Measurements from ENCODE around the gene KRTAP5-1. TPM values are rescaled to one million over a fixed set of nuclear protein-coding genes. Genes with fewer than 3 reads are reported as not detected.
"Not testable (repeated sequence)": the region's sequence is repeated elsewhere in the genome, so short reads cannot be mapped to it uniquely, and the experiment has no call there.

The KRTAP5-1 gene
- total RNA-seq, 1 donor from 2014 or later, result not detected

- peaks cover 12% of the 10 kb centered on the region for H3K4me1 Mint-ChIP-seq
- DNase-seq, result no peak
- no peak overlapping the region for H3K27ac Mint-ChIP-seq
- intact Hi-C loops (cut with micrococcal nuclease), result loop anchor here (10.0 kb wide), 1 partner anchor 732 kb away; the partner anchor contains the start of genes POLR2L and TSPAN4
- H3K27me3 Mint-ChIP-seq, result peaks cover 12% of the 10 kb centered on the region
- no peaks in the 10 kb centered on the region for H3K36me3 Mint-ChIP-seq (ENCODE audit: low read depth)
- no peak for TF ChIP-seq CTCF (IDR thresholded peaks at IDR 0.05)
- ChIA-PET POLR2A (no interaction called here), CTCF (interaction anchor here (1.4 to 4.2 kb wide), 2 partner anchors 18 to 374 kb away, joined by 3 to 48 read pairs; no protein-coding TSS in a partner anchor)
- ATAC-seq (ENCODE audit: low read depth), result no peak
- no peak overlapping the region for H3K4me3 Mint-ChIP-seq
- peaks cover 10% of the 10 kb centered on the region for H3K9me3 Mint-ChIP-seq
Observed at GRCh38 chr11:1576825-1577224, 8.3 kb downstream of the KRTAP5-1 start.

GRCh38 chr11:1575756-1576155, 9.3 kb downstream of the KRTAP5-1 start:
- DNase-seq; H3K4me3 Mint-ChIP-seq; H3K36me3 Mint-ChIP-seq (ENCODE audit: low read depth); ATAC-seq (ENCODE audit: low read depth); H3K27ac Mint-ChIP-seq; POLR2A ChIA-PET: not testable (repeated sequence)
- peaks cover 12% of the 10 kb centered on the region for H3K4me1 Mint-ChIP-seq
- peaks cover 10% of the 10 kb centered on the region for H3K9me3 Mint-ChIP-seq
- intact Hi-C loops (cut with micrococcal nuclease), result loop anchor here (2.0 to 10.0 kb wide), 2 partner anchors 187 to 731 kb away; partner anchors contain the start of genes BRSK2, POLR2L and TSPAN4
- peaks cover 11% of the 10 kb centered on the region for H3K27me3 Mint-ChIP-seq
- CTCF ChIA-PET, result interaction anchor here (3.3 to 4.2 kb wide), 2 partner anchors 30 to 373 kb away, joined by 35 to 48 read pairs; no protein-coding TSS in a partner anchor

GRCh38 chr11:1574933-1575242, 10.2 kb downstream of the KRTAP5-1 start:
- CTCF ChIA-PET, result interaction anchor here (0.6 to 4.2 kb wide), 25 partner anchors 8 to 726 kb away, joined by 3 to 48 read pairs (median 4); partner anchors contain the start of genes CTSD and KRTAP5-1

GRCh38 chr11:1574238-1574932, 10.7 kb downstream of the KRTAP5-1 start:
- TF ChIP-seq CTCF (IDR thresholded peaks at IDR 0.05), result peak; percentile 24

More at GRCh38 chr11:1574933-1575242, 10.2 kb downstream of the KRTAP5-1 start:
- Mint-ChIP-seq H3K27ac (peak overlapping the region; percentile 7), H3K4me1 (peaks cover 12% of the 10 kb centered on the region), H3K36me3 (ENCODE audit: low read depth) (no peaks in the 10 kb centered on the region), H3K4me3 (peak overlapping the region; percentile 15), H3K27me3 (peaks cover 12% of the 10 kb centered on the region), H3K9me3 (peaks cover 10% of the 10 kb centered on the region)
- no peak for DNase-seq
- no peak for TF ChIP-seq CTCF (IDR thresholded peaks at IDR 0.05)
- intact Hi-C loops (cut with micrococcal nuclease), result loop anchor here (1.0 to 10.0 kb wide), 12 partner anchors 29 to 730 kb away; partner anchors contain the start of genes BRSK2, CHID1, LSP1 and POLR2L
- ATAC-seq (ENCODE audit: low read depth), result no peak
- POLR2A ChIA-PET, result interaction anchor here (0.6 to 3.2 kb wide), 8 partner anchors 16 to 811 kb away, joined by 3 to 13 read pairs (median 4); no protein-coding TSS in a partner anchor

GRCh38 chr11:1573903-1574237, 11.2 kb downstream of the KRTAP5-1 start:
- POLR2A ChIA-PET, result interaction anchor here (0.9 to 3.2 kb wide), 7 partner anchors 14 to 276 kb away, joined by 3 to 13 read pairs (median 4); partner anchors contain the start of gene TOLLIP
- peak overlapping the region; percentile 71 for H3K4me3 Mint-ChIP-seq
- intact Hi-C loops (cut with micrococcal nuclease), result loop anchor here (1.0 to 10.0 kb wide), 13 partner anchors 28 to 729 kb away; partner anchors contain the start of genes BRSK2, CHID1, LSP1 and POLR2L

More at GRCh38 chr11:1574238-1574932, 10.7 kb downstream of the KRTAP5-1 start:
- H3K4me3 Mint-ChIP-seq, result peak overlapping the region; percentile 71
- H3K27me3 Mint-ChIP-seq, result peaks cover 16% of the 10 kb centered on the region
- intact Hi-C loops (cut with micrococcal nuclease), result loop anchor here (1.0 to 10.0 kb wide), 12 partner anchors 28 to 730 kb away; partner anchors contain the start of genes BRSK2, CHID1, LSP1 and POLR2L
- H3K4me1 Mint-ChIP-seq, result peaks cover 12% of the 10 kb centered on the region
- ChIA-PET CTCF (interaction anchor here (0.6 to 4.2 kb wide), 25 partner anchors 9 to 726 kb away, joined by 3 to 48 read pairs (median 4); partner anchors contain the start of genes CTSD and KRTAP5-1), POLR2A (interaction anchor here (0.6 to 3.2 kb wide), 10 partner anchors 13 to 811 kb away, joined by 3 to 13 read pairs (median 4); partner anchors contain the start of gene TOLLIP)
- H3K27ac Mint-ChIP-seq, result peak overlapping the region; percentile 69
- peak; percentile 78 for DNase-seq
- peak; percentile 79 for ATAC-seq (ENCODE audit: low read depth)
- peaks cover 10% of the 10 kb centered on the region for H3K9me3 Mint-ChIP-seq
- no peaks in the 10 kb centered on the region for H3K36me3 Mint-ChIP-seq (ENCODE audit: low read depth)

More at GRCh38 chr11:1573903-1574237, 11.2 kb downstream of the KRTAP5-1 start:
- H3K27me3 Mint-ChIP-seq, result peaks cover 20% of the 10 kb centered on the region
- no peak for TF ChIP-seq CTCF (IDR thresholded peaks at IDR 0.05)
- no peaks in the 10 kb centered on the region for H3K36me3 Mint-ChIP-seq (ENCODE audit: low read depth)
- H3K9me3 Mint-ChIP-seq, result peaks cover 7% of the 10 kb centered on the region
- H3K27ac Mint-ChIP-seq, result peak overlapping the region; percentile 69
- CTCF ChIA-PET, result interaction anchor here (1.0 to 4.2 kb wide), 5 partner anchors 8 to 371 kb away, joined by 3 to 48 read pairs (median 13); no protein-coding TSS in a partner anchor
- DNase-seq (no peak), ATAC-seq (ENCODE audit: low read depth) (peak; percentile 6)
- peaks cover 12% of the 10 kb centered on the region for H3K4me1 Mint-ChIP-seq
